BE2C (cell line): ENCODE measurements around the gene NAAA.

Source experiments
- DNase-seq: peaks from one replicate; pipeline ENCODE4 v3.0.0-alpha.2; 2020
- H3K27me3 ChIP-seq: fragments of 250-450 bp; sonication (Bioruptor Pico); 2 replicates; pipeline ENCODE4 v1.5.1; 2020; ENCODE audit warnings: mild to moderate bottlenecking
- H3K36me3 ChIP-seq: fragments of 250-450 bp; sonication (Bioruptor Pico); 2 replicates; pipeline ENCODE4 v1.5.1; 2020; ENCODE audit warnings: mild to moderate bottlenecking
- H3K4me1 ChIP-seq: fragments of 250-450 bp; sonication (Bioruptor Pico); 2 replicates; pipeline ENCODE4 v1.5.1; 2020
- H3K4me3 ChIP-seq: 2 replicates; pipeline ENCODE4 v1.5.1; 2011; ENCODE audit warnings: low read depth, low read length
- H3K9me3 ChIP-seq: fragments of 250-450 bp; sonication (Bioruptor Pico); 2 replicates; pipeline ENCODE4 v1.5.1; 2020
- CTCF ChIP-seq: IDR thresholded peaks from 2 replicates; pipeline ENCODE4 v1.5.1; 2012; ENCODE audit warnings: mild to moderate bottlenecking, low read depth, low read length

NAAA gene

GRCh38 chr4:75880278-75880677 is 60.5 kb downstream of the NAAA start:
- no peaks in the 10 kb centered on the region for H3K4me1 ChIP-seq
- DNase-seq = no peak
- H3K36me3 ChIP-seq = no peaks in the 10 kb centered on the region
- H3K9me3 ChIP-seq = no peaks in the 10 kb centered on the region
- no peak overlapping the region for H3K4me3 ChIP-seq
- H3K27me3 ChIP-seq = peaks cover 4% of the 10 kb centered on the region
- no peak for TF ChIP-seq CTCF

GRCh38 chr4:75878246-75878756 is 62.5 kb downstream of the NAAA start:
- Histone ChIP-seq H3K27me3 (peaks cover 4% of the 10 kb centered on the region), H3K9me3 (no peaks in the 10 kb centered on the region), H3K4me1 (no peaks in the 10 kb centered on the region), H3K4me3 (no peak overlapping the region), H3K36me3 (no peaks in the 10 kb centered on the region)
- no peak for DNase-seq
- no peak for TF ChIP-seq CTCF

GRCh38 chr4:75876218-75876617 is 64.6 kb downstream of the NAAA start:
- Histone ChIP-seq H3K4me3 (no peak overlapping the region), H3K36me3 (no peaks in the 10 kb centered on the region), H3K9me3 (no peaks in the 10 kb centered on the region), H3K27me3 (peaks cover 4% of the 10 kb centered on the region), H3K4me1 (no peaks in the 10 kb centered on the region)
- DNase-seq = no peak
- TF ChIP-seq CTCF = no peak

- no peak for TF ChIP-seq CTCF
- H3K4me1 ChIP-seq = no peaks in the 10 kb centered on the region
- H3K4me3 ChIP-seq = no peak overlapping the region
- no peaks in the 10 kb centered on the region for H3K9me3 ChIP-seq
- H3K36me3 ChIP-seq = no peaks in the 10 kb centered on the region
- no peak for DNase-seq
- no peaks in the 10 kb centered on the region; the same call in 1 of the 2 replicates for H3K27me3 ChIP-seq
Measured at GRCh38 chr4:75869100-75869499, 71.7 kb downstream of the NAAA start.

GRCh38 chr4:75867130-75867529 is 73.7 kb downstream of the NAAA start:
- Histone ChIP-seq H3K36me3 (no peaks in the 10 kb centered on the region), H3K4me1 (no peaks in the 10 kb centered on the region), H3K9me3 (no peaks in the 10 kb centered on the region; the same call in 1 of the 2 replicates), H3K4me3 (no peak overlapping the region), H3K27me3 (no peaks in the 10 kb centered on the region)
- no peak for TF ChIP-seq CTCF
- no peak for DNase-seq
